H9 (cell line): ENCODE data around the gene TDO2. TPM values are rescaled to one million over a fixed set of nuclear protein-coding genes. Genes with fewer than 3 reads are reported as not detected.

ENCODE experiments used
- DNase-seq: peaks from one replicate; pipeline ENCODE4 v3.0.0-alpha.2; 2017
- H2AFZ ChIP-seq: one replicate; pipeline ENCODE4 v1.6.1; 2013; ENCODE audit warnings: mild to moderate bottlenecking, low read length, control low read depth, moderate library complexity
- H2AK5ac ChIP-seq: 2 replicates; pipeline ENCODE4 v1.6.1; 2013; ENCODE audit warnings: low read length, control low read depth, mixed read lengths; ENCODE audit not compliant: insufficient read length
- H2BK120ac ChIP-seq: one replicate; pipeline ENCODE4 v1.6.1; 2013; ENCODE audit warnings: low read depth, mild to moderate bottlenecking, low read length, control low read depth, inconsistent platforms; ENCODE audit not compliant: poor library complexity, severe bottlenecking
- H2BK12ac ChIP-seq: 2 replicates; pipeline ENCODE4 v1.6.1; 2013; ENCODE audit warnings: low read length, control low read depth, mixed read lengths, low read depth; ENCODE audit not compliant: insufficient read length
- H2BK15ac ChIP-seq: 2 replicates; pipeline ENCODE4 v1.6.1; 2013; ENCODE audit warnings: low read depth, low read length, control low read depth
- H2BK20ac ChIP-seq: one replicate; pipeline ENCODE4 v1.6.1; 2013; ENCODE audit warnings: low read depth, mild to moderate bottlenecking, low read length, control low read depth, inconsistent platforms; ENCODE audit not compliant: poor library complexity, severe bottlenecking
- H2BK5ac ChIP-seq: 2 replicates; pipeline ENCODE4 v1.6.1; 2013; ENCODE audit warnings: low read length, control low read depth, mixed read lengths; ENCODE audit not compliant: insufficient read length
- H3K14ac ChIP-seq: 2 replicates; pipeline ENCODE4 v1.6.1; 2013; ENCODE audit warnings: low read length, control low read depth; ENCODE audit not compliant: insufficient read depth
- H3K18ac ChIP-seq: 2 replicates; pipeline ENCODE4 v1.6.1; 2013; ENCODE audit warnings: low read depth, mild to moderate bottlenecking, mixed read lengths, low read length, control low read depth; ENCODE audit not compliant: insufficient read length
- H3K23ac ChIP-seq: 2 replicates; pipeline ENCODE4 v1.6.1; 2013; ENCODE audit warnings: low read length, control low read depth, mixed read lengths, low read depth; ENCODE audit not compliant: insufficient read length
- H3K23me2 ChIP-seq: 2 replicates; pipeline ENCODE4 v1.6.1; 2013; ENCODE audit warnings: low read depth, mild to moderate bottlenecking, mixed read lengths, low read length, control low read depth; ENCODE audit not compliant: insufficient read length, poor library complexity, severe bottlenecking
- H3K27ac ChIP-seq: 2 replicates; pipeline ENCODE4 v1.5.1; 2013; ENCODE audit warnings: low read length, control low read depth, mixed read lengths, low read depth; ENCODE audit not compliant: insufficient read length
- H3K27me3 ChIP-seq: 2 replicates; pipeline ENCODE4 v1.6.1; 2013; ENCODE audit warnings: low read length, control low read depth, inconsistent platforms; ENCODE audit not compliant: insufficient read depth
- H3K4ac ChIP-seq: 2 replicates; pipeline ENCODE4 v1.6.1; 2013; ENCODE audit warnings: low read depth, mild to moderate bottlenecking, control low read depth, inconsistent platforms, low read length, moderate library complexity
- H3K4me1 ChIP-seq: 2 replicates; pipeline ENCODE4 v1.6.1; 2013; ENCODE audit warnings: low read length, control low read depth, inconsistent platforms; ENCODE audit not compliant: insufficient read depth
- H3K4me2 ChIP-seq: 2 replicates; pipeline ENCODE4 v1.6.1; 2013; ENCODE audit warnings: low read length, control low read depth, mixed read lengths; ENCODE audit not compliant: insufficient read length, insufficient read depth
- H3K56ac ChIP-seq: 2 replicates; pipeline ENCODE4 v1.6.1; 2013; ENCODE audit warnings: low read depth, mild to moderate bottlenecking, mixed read lengths, low read length, control low read depth; ENCODE audit not compliant: insufficient read length
- H3K79me1 ChIP-seq: 2 replicates; pipeline ENCODE4 v1.6.1; 2013; ENCODE audit warnings: low read depth, mild to moderate bottlenecking, moderate library complexity, low read length, control low read depth, inconsistent platforms; ENCODE audit not compliant: insufficient read depth, poor library complexity, severe bottlenecking
- H3K79me2 ChIP-seq: 2 replicates; pipeline ENCODE4 v1.6.1; 2013; ENCODE audit warnings: low read length, control low read depth, inconsistent platforms; ENCODE audit not compliant: insufficient read depth
- H3K9ac ChIP-seq: 2 replicates; pipeline ENCODE4 v1.6.1; 2013; ENCODE audit warnings: low read length, control low read depth, mixed read lengths; ENCODE audit not compliant: insufficient read length; ENCODE audit errors: extremely low read depth
- H3K9me3 ChIP-seq: one replicate; pipeline ENCODE4 v1.6.1; 2013; ENCODE audit warnings: low read depth, low read length, inconsistent platforms; ENCODE audit not compliant: control insufficient read depth
- H3T11ph ChIP-seq: one replicate; pipeline ENCODE4 v1.6.1; 2013; ENCODE audit warnings: mild to moderate bottlenecking, low read length, control low read depth, inconsistent platforms
- H4K20me1 ChIP-seq: one replicate; pipeline ENCODE4 v1.6.1; 2013; ENCODE audit not compliant: control insufficient read depth, insufficient read length, insufficient read depth
- H4K5ac ChIP-seq: 2 replicates; pipeline ENCODE4 v1.6.1; 2013; ENCODE audit warnings: low read depth, mild to moderate bottlenecking, mixed read lengths, low read length, control low read depth; ENCODE audit not compliant: insufficient read length
- H4K8ac ChIP-seq: replicated peaks from 2 replicates; pipeline ENCODE4 v1.6.1; 2013; ENCODE audit warnings: low read length, control low read depth, mixed read lengths, low read depth; ENCODE audit not compliant: insufficient read length
- H4K91ac ChIP-seq: 2 replicates; pipeline ENCODE4 v1.6.1; 2013; ENCODE audit warnings: low read depth, mild to moderate bottlenecking, moderate library complexity, mixed read lengths, low read length, control low read depth; ENCODE audit not compliant: insufficient read length
- H3K27ac Mint-ChIP-seq, 3 experiments: 2 replicates in 2 of 3; 3 replicates in 1 of 3; pipeline ENCODE4 v1.8.0; 2020 to 2021; ENCODE audit warnings: mixed read lengths in 3 of 3, mild to moderate bottlenecking in 1 of 3, moderate library complexity in 1 of 3
- H3K27me3 Mint-ChIP-seq: 2 replicates; pipeline ENCODE4 v1.8.0; 2021; ENCODE audit warnings: low read depth, mild to moderate bottlenecking, moderate library complexity, mixed read lengths
- H3K36me3 Mint-ChIP-seq, 3 experiments: 2 replicates in 2 of 3; 3 replicates in 1 of 3; pipeline ENCODE4 v1.8.0; 2020 to 2021; ENCODE audit warnings: low read depth in 3 of 3, mixed read lengths in 3 of 3; ENCODE audit not compliant: insufficient read depth in 1 of 3
- H3K4me1 Mint-ChIP-seq, 2 experiments: 2 replicates each; pipeline ENCODE4 v1.8.0; 2020; ENCODE audit warnings: mixed read lengths in 2 of 2
- H3K4me3 Mint-ChIP-seq, 2 experiments: 2 replicates in 1 of 2; 3 replicates in 1 of 2; pipeline ENCODE4 v1.8.0; 2020 to 2021; ENCODE audit warnings: mild to moderate bottlenecking in 2 of 2, mixed read lengths in 2 of 2, moderate library complexity in 1 of 2
- H3K9me3 Mint-ChIP-seq, 2 experiments: 2 replicates in 1 of 2; 3 replicates in 1 of 2; pipeline ENCODE4 v1.8.0; 2020; ENCODE audit warnings: mild to moderate bottlenecking in 2 of 2, mixed read lengths in 2 of 2, moderate library complexity in 1 of 2
- CTCF ChIP-seq: fragments of 200-600 bp; sonication (generic); conservative IDR thresholded peaks from 3 replicates; pipeline ENCODE4 v1.8.0; 2021; ENCODE audit warnings: antibody characterized with exemption, mild to moderate bottlenecking
- WGBS: extraction: QIAGEN DNeasy Blood & Tissue Kit; methylation state at CpG from one replicate; pipeline ENCODE4 v1.1.7; 2013; ENCODE audit warnings: missing lambda C conversion rate, low lambda C conversion rate, mixed read lengths; ENCODE audit not compliant: insufficient read length; ENCODE audit errors: extremely low coverage; 5-methylcytosine and 5-hydroxymethylcytosine counted together
- total RNA-seq: library from RNA; stranded (reverse); gene quantifications from 2 replicates; pipeline ENCODE4 v1.2.1, GENCODE V29; 2021

TDO2 gene
- total RNA-seq, 1 experiment from 2014 or later: not detected

- H2BK5ac ChIP-seq: no peak overlapping the region
- DNase-seq: no peak
- H2BK20ac ChIP-seq: no peak overlapping the region
- Mint-ChIP-seq H3K27me3 (no peaks in the 10 kb centered on the region; the same call in 1 of the 2 replicates), H3K36me3 (no peaks in the 10 kb centered on the region), H3K27ac (no peak overlapping the region), H3K4me1 (0 out of 4 replicates have a peak, but pooled peaks cover 0 to 3% of the 10 kb centered on the region in 2 experiments), H3K4me3 (no peak overlapping the region), H3K9me3 (no peaks in the 10 kb centered on the region)
- no peaks in the 10 kb centered on the region for H3K27me3 ChIP-seq
- H2AK5ac ChIP-seq: no peak overlapping the region
- no peak overlapping the region for H3K27ac ChIP-seq
- no peaks in the 10 kb centered on the region for H3K79me1 ChIP-seq
- H3K18ac ChIP-seq: no peak overlapping the region
- H4K20me1 ChIP-seq: no peaks in the 10 kb centered on the region
- H2BK12ac ChIP-seq: no peak overlapping the region
- H4K8ac ChIP-seq: no peak overlapping the region
- no peak overlapping the region for H2AFZ ChIP-seq
- H3K4me2 ChIP-seq: no peak overlapping the region
- TF ChIP-seq CTCF: no peak
- no peak overlapping the region for H2BK15ac ChIP-seq
- no peaks in the 10 kb centered on the region for H3K9me3 ChIP-seq
- no peaks in the 10 kb centered on the region for H3K79me2 ChIP-seq
- no peak overlapping the region for H4K91ac ChIP-seq
- WGBS: no CpG with 5 or more reads among the region's 4 CpGs
- H3K4ac ChIP-seq: no peak overlapping the region
- H3T11ph ChIP-seq: no peak overlapping the region
- H3K23me2 ChIP-seq: no peaks in the 10 kb centered on the region
- H3K9ac ChIP-seq: no peak overlapping the region
- H4K5ac ChIP-seq: no peak overlapping the region
- no peaks in the 10 kb centered on the region for H3K4me1 ChIP-seq
- no peak overlapping the region for H3K23ac ChIP-seq
- H2BK120ac ChIP-seq: no peak overlapping the region
- no peak overlapping the region for H3K56ac ChIP-seq
- H3K14ac ChIP-seq: no peak overlapping the region
Measured at GRCh38 chr4:155954939-155955338, 51.4 kb downstream of the TDO2 start.
